ENCODE results near the gene KCNK4. TPM values are rescaled to one million over a fixed set of nuclear protein-coding genes. Genes with fewer than 3 reads are reported as not detected.

The KCNK4 gene
- total RNA-seq, 1 experiment from 2014 or later, result 0.28 TPM

DNA sequence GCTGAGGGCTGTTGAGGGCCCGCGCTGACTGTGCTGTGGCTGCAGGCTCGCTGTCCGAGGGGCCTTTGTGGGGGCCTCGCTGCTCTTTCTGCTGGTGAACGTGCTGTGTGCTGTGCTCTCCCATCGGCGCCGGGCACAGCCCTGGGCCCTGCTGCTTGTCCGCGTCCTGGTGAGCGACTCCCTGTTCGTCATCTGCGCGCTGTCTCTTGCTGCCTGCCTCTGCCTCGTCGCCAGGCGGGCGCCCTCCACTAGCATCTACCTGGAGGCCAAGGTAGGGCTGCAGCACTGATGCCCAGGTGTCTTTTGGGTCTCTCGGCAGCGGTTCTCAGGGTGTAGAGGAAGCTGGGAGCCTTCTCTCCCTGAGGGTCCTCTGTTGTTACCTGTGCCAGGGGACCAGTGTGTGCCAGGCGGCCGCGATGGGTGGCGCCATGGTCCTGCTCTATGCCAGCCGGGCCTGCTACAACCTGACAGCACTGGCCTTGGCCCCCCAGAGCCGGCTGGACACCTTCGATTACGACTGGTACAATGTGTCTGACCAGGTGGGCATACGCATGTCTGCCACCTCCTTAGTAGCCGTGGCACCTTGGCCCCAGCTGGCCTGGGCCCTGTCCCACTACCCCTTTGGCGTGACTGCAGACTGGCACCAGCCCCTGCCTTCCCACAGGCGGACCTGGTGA, 3.3 kb upstream of the KCNK4 start:
- no peak overlapping the region for H2BK5ac ChIP-seq (ENCODE audit: insufficient read length, low read length)
- no peak overlapping the region for H2BK15ac ChIP-seq (ENCODE audit: low read depth, low read length)
- peaks cover 27% of the 10 kb centered on the region; the same call in 1 of the 2 replicates for H3K27me3 ChIP-seq (ENCODE audit: insufficient read depth, low read length)
- H4K20me1 ChIP-seq (ENCODE audit: control insufficient read depth, insufficient read depth, insufficient read length), result no peaks in the 10 kb centered on the region
- Mint-ChIP-seq H3K4me1 (peaks cover 12 to 18% of the 10 kb centered on the region in 2 experiments), H3K4me3 (no peak overlapping the region; a peak in 1 of 5 replicates), H3K36me3 (ENCODE audit: insufficient read depth in 1 of 3, low read depth in 3 of 3) (peaks cover 2 to 3% (median 2%) of the 10 kb centered on the region in 3 experiments; a peak in 5 of 7 replicates), H3K27ac (no peak overlapping the region), H3K9me3 (no peaks in the 10 kb centered on the region; a peak in 2 of 5 replicates), H3K27me3 (ENCODE audit: low read depth) (peaks cover 40% of the 10 kb centered on the region)
- H3K79me2 ChIP-seq (ENCODE audit: insufficient read depth, low read length), result no peaks in the 10 kb centered on the region
- peaks cover 18% of the 10 kb centered on the region for H3K23me2 ChIP-seq (ENCODE audit: insufficient read length, low read depth, low read length, poor library complexity, severe bottlenecking)
- H4K91ac ChIP-seq (ENCODE audit: insufficient read length, low read depth, low read length), result no peak overlapping the region
- H3K4me1 ChIP-seq (ENCODE audit: insufficient read depth, low read length), result no peaks in the 10 kb centered on the region
- H3K56ac ChIP-seq (ENCODE audit: insufficient read length, low read depth, low read length), result no peak overlapping the region
- no peak overlapping the region for H3T11ph ChIP-seq (ENCODE audit: low read length)
- H3K14ac ChIP-seq (ENCODE audit: insufficient read depth, low read length), result no peak overlapping the region; the same call in 1 of the 2 replicates
- H3K18ac ChIP-seq (ENCODE audit: insufficient read length, low read depth, low read length), result no peak overlapping the region
- H2AFZ ChIP-seq (ENCODE audit: low read length), result no peak overlapping the region
- no peak for DNase-seq
- no peak overlapping the region for H2BK12ac ChIP-seq (ENCODE audit: insufficient read length, low read depth, low read length)
- H2BK120ac ChIP-seq (ENCODE audit: low read depth, low read length, poor library complexity, severe bottlenecking), result no peak overlapping the region
- H3K9ac ChIP-seq (ENCODE audit: extremely low read depth, insufficient read length, low read length), result no peak overlapping the region
- no peak overlapping the region for H4K5ac ChIP-seq (ENCODE audit: insufficient read length, low read depth, low read length)
- H2BK20ac ChIP-seq (ENCODE audit: low read depth, low read length, poor library complexity, severe bottlenecking), result no peak overlapping the region
- WGBS (ENCODE audit: extremely low coverage, insufficient read length, low lambda C conversion rate), result no CpG with 5 or more reads among the region's 33 CpGs
- TF ChIP-seq CTCF (conservative IDR thresholded peaks at IDR 0.05), result no peak
- no peak overlapping the region for H3K27ac ChIP-seq (ENCODE audit: insufficient read length, low read depth, low read length)
- no peak overlapping the region for H2AK5ac ChIP-seq (ENCODE audit: insufficient read length, low read length)
- H4K8ac ChIP-seq (replicated peaks; ENCODE audit: insufficient read length, low read depth, low read length), result no peak overlapping the region
- H3K4ac ChIP-seq (ENCODE audit: low read depth, low read length), result no peak overlapping the region
- H3K4me2 ChIP-seq (ENCODE audit: insufficient read depth, insufficient read length, low read length), result no peak overlapping the region
- no peaks in the 10 kb centered on the region for H3K79me1 ChIP-seq (ENCODE audit: insufficient read depth, low read depth, low read length, poor library complexity, severe bottlenecking)
- H3K9me3 ChIP-seq (ENCODE audit: control insufficient read depth, low read depth, low read length), result no peaks in the 10 kb centered on the region
- H3K23ac ChIP-seq (ENCODE audit: insufficient read length, low read depth, low read length), result no peak overlapping the region

Measured in H9 (cell line).